ENCODE results near the gene MESD. TPM values are rescaled to one million over a fixed set of nuclear protein-coding genes. Genes with fewer than 3 reads are reported as not detected.
A peak's percentile ranks its signal among the peaks of the same experiment; 100 is the strongest.

MESD gene
- 10 to 100 TPM; 31.8 to 42.1 (median 38.3) TPM for total RNA-seq (2021; fragmentation: NEBNext Ultra II Directional; extraction: Animal tissue kit (Norgen Biotek cat#: 25700))
- long read RNA-seq, full-length matches to known transcripts, result 76 of 91 reads
- long read RNA-seq, partial matches to known transcripts, result 6 of 91 reads
- long read RNA-seq, other reads (novel, unspliced or antisense), result 9 of 91 reads

DNA sequence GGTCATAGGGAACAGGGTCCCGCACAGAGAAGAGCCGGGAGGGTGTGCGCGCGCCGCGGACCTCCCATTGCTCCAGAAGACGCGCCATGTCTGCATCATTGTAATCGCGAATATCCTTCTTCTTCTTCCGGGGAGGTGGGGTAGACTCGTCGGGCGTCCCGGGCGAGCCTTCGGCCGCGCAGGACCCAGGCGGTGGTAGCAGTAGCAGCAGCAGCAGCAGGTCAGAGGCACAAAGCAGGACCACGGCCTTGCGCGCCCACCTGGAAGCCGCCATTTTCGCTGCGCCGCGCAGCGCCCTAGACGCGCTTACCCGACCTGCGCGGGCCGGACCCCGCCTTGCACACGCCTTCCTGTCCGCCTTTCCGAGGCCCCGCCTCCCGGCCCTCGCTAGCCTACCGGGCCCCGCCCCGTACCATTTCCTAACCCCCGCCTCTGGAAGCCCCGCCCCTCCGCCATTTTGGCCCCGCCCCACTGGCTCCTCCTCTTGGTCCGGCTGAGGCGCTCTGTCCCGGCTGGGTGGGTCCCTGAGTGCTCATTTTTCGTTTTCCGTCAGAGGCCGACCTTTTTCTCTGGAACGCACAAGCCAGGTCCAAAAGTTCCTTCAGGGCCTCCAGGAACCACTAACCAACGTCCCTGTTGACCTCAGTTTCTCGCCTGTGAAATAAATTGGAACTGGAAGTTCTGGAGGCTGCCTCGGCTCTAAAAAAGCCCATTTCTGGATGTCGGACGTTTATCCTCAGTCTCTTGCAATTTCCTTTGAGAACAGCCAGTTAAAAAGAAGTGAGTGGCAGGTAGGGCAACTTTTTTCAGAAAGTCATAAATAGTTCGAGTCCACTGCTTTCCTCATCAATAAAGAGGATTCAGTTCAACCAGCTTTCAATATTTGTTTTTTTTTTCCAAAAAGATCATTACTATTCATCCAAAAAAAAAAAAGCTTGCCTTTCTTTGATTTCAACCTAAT, at the start of gene MESD:
Gene MESD, minus strand, starts transcription at position 302 of the 961 bp plus-strand sequence. Its CDS starts 28 bp downstream, at position 274.
- TF ChIP-seq, protein P1, sequence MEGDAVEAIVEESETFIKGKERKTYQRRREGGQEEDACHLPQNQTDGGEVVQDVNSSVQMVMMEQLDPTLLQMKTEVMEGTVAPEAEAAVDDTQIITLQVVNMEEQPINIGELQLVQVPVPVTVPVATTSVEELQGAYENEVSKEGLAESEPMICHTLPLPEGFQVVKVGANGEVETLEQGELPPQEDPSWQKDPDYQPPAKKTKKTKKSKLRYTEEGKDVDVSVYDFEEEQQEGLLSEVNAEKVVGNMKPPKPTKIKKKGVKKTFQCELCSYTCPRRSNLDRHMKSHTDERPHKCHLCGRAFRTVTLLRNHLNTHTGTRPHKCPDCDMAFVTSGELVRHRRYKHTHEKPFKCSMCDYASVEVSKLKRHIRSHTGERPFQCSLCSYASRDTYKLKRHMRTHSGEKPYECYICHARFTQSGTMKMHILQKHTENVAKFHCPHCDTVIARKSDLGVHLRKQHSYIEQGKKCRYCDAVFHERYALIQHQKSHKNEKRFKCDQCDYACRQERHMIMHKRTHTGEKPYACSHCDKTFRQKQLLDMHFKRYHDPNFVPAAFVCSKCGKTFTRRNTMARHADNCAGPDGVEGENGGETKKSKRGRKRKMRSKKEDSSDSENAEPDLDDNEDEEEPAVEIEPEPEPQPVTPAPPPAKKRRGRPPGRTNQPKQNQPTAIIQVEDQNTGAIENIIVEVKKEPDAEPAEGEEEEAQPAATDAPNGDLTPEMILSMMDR (IDR thresholded peaks at IDR 0.05), result no peak
- H3K27me3 Mint-ChIP-seq (ENCODE audit: insufficient read depth), result no peaks in the 10 kb centered on the region
- H3K9me3 Mint-ChIP-seq, result no peaks in the 10 kb centered on the region
- H3K36me3 Mint-ChIP-seq (ENCODE audit: low read depth), result peaks cover 10% of the 10 kb centered on the region
- peak; percentile 88 for DNase-seq
- H3K27ac Mint-ChIP-seq, result peak within 1 kb of the TSS; percentile 91
- peak within 1 kb of the TSS; percentile 98 for H3K4me3 Mint-ChIP-seq
- H3K4me1 Mint-ChIP-seq (ENCODE audit: low read depth), result peaks cover 62% of the 10 kb centered on the region

GRCh38 chr15:81038975-81039607, 49.5 kb upstream of the MESD start:
- Mint-ChIP-seq H3K27me3 (ENCODE audit: insufficient read depth) (peaks cover 2% of the 10 kb centered on the region; the same call in 1 of the 2 replicates), H3K36me3 (ENCODE audit: low read depth) (no peaks in the 10 kb centered on the region), H3K4me1 (ENCODE audit: low read depth) (peaks cover 9% of the 10 kb centered on the region), H3K27ac (no peak overlapping the region), H3K4me3 (no peak overlapping the region), H3K9me3 (no peaks in the 10 kb centered on the region)
- TF ChIP-seq, protein P1 (IDR thresholded peaks at IDR 0.05), result no peak
- DNase-seq, result no peak

- Mint-ChIP-seq H3K36me3 (ENCODE audit: low read depth) (no peaks in the 10 kb centered on the region), H3K4me1 (ENCODE audit: low read depth) (peaks cover 9% of the 10 kb centered on the region), H3K27ac (no peak overlapping the region), H3K4me3 (no peak overlapping the region), H3K27me3 (ENCODE audit: insufficient read depth) (peaks cover 2% of the 10 kb centered on the region; the same call in 1 of the 2 replicates), H3K9me3 (no peaks in the 10 kb centered on the region)
- DNase-seq, result no peak
- TF ChIP-seq, protein P1 (IDR thresholded peaks at IDR 0.05), result no peak
Observed at GRCh38 chr15:81037952-81038743, 48.5 kb upstream of the MESD start.

GRCh38 chr15:81033508-81033907, 43.9 kb upstream of the MESD start:
- no peak overlapping the region for H3K4me3 Mint-ChIP-seq
- H3K4me1 Mint-ChIP-seq (ENCODE audit: low read depth), result peaks cover 17% of the 10 kb centered on the region
- TF ChIP-seq, protein P1 (IDR thresholded peaks at IDR 0.05), result no peak
- H3K36me3 Mint-ChIP-seq (ENCODE audit: low read depth), result peaks cover 11% of the 10 kb centered on the region
- no peak for DNase-seq
- H3K27ac Mint-ChIP-seq, result no peak overlapping the region
- peaks cover 16% of the 10 kb centered on the region for H3K9me3 Mint-ChIP-seq
- peaks cover 2% of the 10 kb centered on the region; the same call in 1 of the 2 replicates for H3K27me3 Mint-ChIP-seq (ENCODE audit: insufficient read depth)

DNA sequence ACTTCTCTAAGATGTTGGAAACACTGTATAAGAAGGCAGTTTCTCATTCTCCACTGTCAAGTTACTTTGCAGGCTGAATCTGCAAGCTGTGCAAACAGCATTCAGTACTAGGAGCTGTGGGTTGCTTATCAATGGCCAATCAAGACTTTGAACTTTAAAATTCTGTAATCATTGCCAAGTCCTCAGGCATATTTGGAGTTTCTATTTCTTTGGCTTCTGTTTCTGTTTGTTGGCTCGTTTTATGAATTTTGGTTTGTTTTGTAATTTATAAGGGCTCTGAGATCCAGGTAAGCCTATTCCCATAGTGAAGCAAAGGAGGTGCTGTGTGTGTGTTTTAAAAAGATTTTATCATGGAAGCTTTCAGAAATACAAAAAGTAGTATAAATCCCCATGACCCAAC, 43.2 kb upstream of the MESD start:
- DNase-seq, result no peak

More for the DNA sequence above, 43.2 kb upstream of the MESD start:
- Mint-ChIP-seq H3K4me3 (no peak overlapping the region), H3K9me3 (peaks cover 16% of the 10 kb centered on the region), H3K27me3 (ENCODE audit: insufficient read depth) (peaks cover 2% of the 10 kb centered on the region; the same call in 1 of the 2 replicates), H3K27ac (no peak overlapping the region), H3K36me3 (ENCODE audit: low read depth) (peaks cover 11% of the 10 kb centered on the region), H3K4me1 (ENCODE audit: low read depth) (peaks cover 24% of the 10 kb centered on the region)
- TF ChIP-seq, protein P1 (IDR thresholded peaks at IDR 0.05), result no peak
